A673 (cell line): ENCODE results near the gene ALG13. TPM values are rescaled to one million over a fixed set of nuclear protein-coding genes. Genes with fewer than 3 reads are reported as not detected.
"Not testable (repeated sequence)": the region's sequence is repeated elsewhere in the genome, so short reads cannot be mapped to it uniquely, and the experiment has no call there.

Experiments used
- Bru-seq: library from RNA; stranded (reverse); fragments of 400-500 nt; gene quantifications from one replicate; lab custom pipeline; 2021; lab: Mats Ljungman, UMichigan
- BruChase-seq, 2 experiments: library from RNA; stranded (reverse); fragments of 400-500 nt; gene quantifications; one replicate each; lab custom pipeline; 2021; lab: Mats Ljungman, UMichigan
- BruUV-seq: library from RNA; stranded (reverse); fragments of 400-500 nt; replicated peaks from 2 replicates; lab custom pipeline; 2021; lab: Mats Ljungman, UMichigan
- CTCF ChIA-PET: fragments of 300-600 bp; sonication (Branson Sonifier 250); formaldehyde crosslinking; loops from one replicate; lab custom pipeline; 2022; ENCODE audit warnings: antibody characterized with exemption; lab: Charles Lee
- POLR2A ChIA-PET: fragments of 300-600 bp; sonication (Branson Sonifier 250); formaldehyde crosslinking; loops from one replicate; lab custom pipeline; 2022; ENCODE audit warnings: antibody characterized with exemption; ENCODE audit not compliant: low non-redundant PET; lab: Charles Lee
- DNase-seq: peaks from one replicate; pipeline ENCODE4 v3.0.0-alpha.2; 2015; ENCODE audit warnings: low spot score
- H3K27ac ChIP-seq: fragments of 200-600 bp; sonication (generic); 2 replicates; pipeline ENCODE4 v1.5.1; 2016; ENCODE audit warnings: mixed run types, low read depth, mild to moderate bottlenecking, mixed read lengths, antibody characterized with exemption, low read length; ENCODE audit not compliant: poor library complexity, severe bottlenecking
- H3K27me3 ChIP-seq: fragments of 200-600 bp; sonication (generic); replicated peaks from 2 replicates; pipeline ENCODE4 v1.6.1; 2017; ENCODE audit warnings: mixed run types, low read depth, mild to moderate bottlenecking, mixed read lengths, antibody characterized with exemption, low read length; ENCODE audit not compliant: insufficient read depth, poor library complexity
- H3K36me3 ChIP-seq: fragments of 200-600 bp; sonication (generic); 2 replicates; pipeline ENCODE4 v1.6.1; 2016; ENCODE audit warnings: mixed run types, mild to moderate bottlenecking, mixed read lengths, antibody characterized with exemption, low read length; ENCODE audit not compliant: insufficient read depth, poor library complexity, severe bottlenecking
- H3K4me1 ChIP-seq: fragments of 200-600 bp; sonication (generic); 2 replicates; pipeline ENCODE4 v1.6.1; 2017; ENCODE audit warnings: mixed run types, mild to moderate bottlenecking, mixed read lengths, antibody characterized with exemption, low read length; ENCODE audit not compliant: insufficient read depth, poor library complexity, severe bottlenecking
- H3K4me3 ChIP-seq: fragments of 200-600 bp; sonication (generic); 2 replicates; pipeline ENCODE4 v1.5.1; 2016; ENCODE audit warnings: low read depth, mixed run types, mild to moderate bottlenecking, mixed read lengths, low read length; ENCODE audit not compliant: poor library complexity, severe bottlenecking
- H3K9me3 ChIP-seq: fragments of 200-600 bp; sonication (generic); 2 replicates; pipeline ENCODE4 v1.6.1; 2016; ENCODE audit warnings: mixed run types, low read depth, mild to moderate bottlenecking, mixed read lengths, antibody characterized with exemption, low read length; ENCODE audit not compliant: poor library complexity, severe bottlenecking
- EZH2 ChIP-seq: fragments of 200-600 bp; sonication (generic); IDR thresholded peaks from 2 replicates; pipeline ENCODE4 v1.6.1; 2017; ENCODE audit warnings: borderline replicate concordance, low read depth, mild to moderate bottlenecking, mixed read lengths, antibody characterized with exemption, low read length; ENCODE audit not compliant: poor library complexity, severe bottlenecking
- intact Hi-C: fragments of 100-400 bp; cut with micrococcal nuclease; formaldehyde crosslinking; loops from one replicate; pipeline ENCODE4 v1.10.0; 2022; ENCODE audit not compliant: unreplicated experiment
- long read RNA-seq: library from polyadenylated mRNA; stranded (forward); transcript quantifications from one replicate; pipeline ENCODE4 v2.0.0, GENCODE V29; 2022
- total RNA-seq: library from RNA; stranded (reverse); gene quantifications from 2 replicates; pipeline ENCODE4 v1.2.3, GENCODE V29; 2021
- TF ChIP-seq, protein P1 (sequence below): fragments of 300-800, 200-600 bp; sonication (generic); conservative IDR thresholded peaks from 2 replicates; pipeline ENCODE4 v1.5.1; 2017; ENCODE audit warnings: low read depth, mild to moderate bottlenecking, antibody characterized with exemption, low read length, moderate library complexity, mixed read lengths

Gene ALG13
- total RNA-seq: 31.9 and 35.9 TPM in 2 replicates
- percentile 65 among the genes with signal in this experiment for Bru-seq, nascent RNA
- percentile 71 among the genes with signal in this experiment for BruChase-seq, experiment 1, labeled RNA remaining after a 2-hour chase
- BruChase-seq, experiment 2, labeled RNA remaining after a 6-hour chase: percentile 66 among the genes with signal in this experiment
- long read RNA-seq, transcript ALG13-202 (4 exons, 2,770 nt): major isoform, 12 of 23 reads
- long read RNA-seq, partial matches to known transcripts: 2 of 23 reads
- long read RNA-seq, other reads (novel, unspliced or antisense): 2 of 23 reads

- H3K27ac ChIP-seq: peak within 1 kb of the TSS; percentile 98
- no peaks in the 10 kb centered on the region for H3K4me1 ChIP-seq
- BruUV-seq: TSS peak; percentile 86
- TF ChIP-seq, protein P1, sequence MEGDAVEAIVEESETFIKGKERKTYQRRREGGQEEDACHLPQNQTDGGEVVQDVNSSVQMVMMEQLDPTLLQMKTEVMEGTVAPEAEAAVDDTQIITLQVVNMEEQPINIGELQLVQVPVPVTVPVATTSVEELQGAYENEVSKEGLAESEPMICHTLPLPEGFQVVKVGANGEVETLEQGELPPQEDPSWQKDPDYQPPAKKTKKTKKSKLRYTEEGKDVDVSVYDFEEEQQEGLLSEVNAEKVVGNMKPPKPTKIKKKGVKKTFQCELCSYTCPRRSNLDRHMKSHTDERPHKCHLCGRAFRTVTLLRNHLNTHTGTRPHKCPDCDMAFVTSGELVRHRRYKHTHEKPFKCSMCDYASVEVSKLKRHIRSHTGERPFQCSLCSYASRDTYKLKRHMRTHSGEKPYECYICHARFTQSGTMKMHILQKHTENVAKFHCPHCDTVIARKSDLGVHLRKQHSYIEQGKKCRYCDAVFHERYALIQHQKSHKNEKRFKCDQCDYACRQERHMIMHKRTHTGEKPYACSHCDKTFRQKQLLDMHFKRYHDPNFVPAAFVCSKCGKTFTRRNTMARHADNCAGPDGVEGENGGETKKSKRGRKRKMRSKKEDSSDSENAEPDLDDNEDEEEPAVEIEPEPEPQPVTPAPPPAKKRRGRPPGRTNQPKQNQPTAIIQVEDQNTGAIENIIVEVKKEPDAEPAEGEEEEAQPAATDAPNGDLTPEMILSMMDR: peak; percentile 71
- no peak for TF ChIP-seq EZH2
- H3K4me3 ChIP-seq: peak within 1 kb of the TSS; percentile 61
- peaks cover 14% of the 10 kb centered on the region for H3K27me3 ChIP-seq
- intact Hi-C loops: no loop called here
- peak; percentile 92 for DNase-seq
- H3K9me3 ChIP-seq: no peaks in the 10 kb centered on the region
- ChIA-PET POLR2A (interaction anchor here (0.6 kb wide), 1 partner anchor 477 kb away, joined by 3 read pairs; no protein-coding TSS in a partner anchor), CTCF (no interaction called here)
- peaks cover 11% of the 10 kb centered on the region for H3K36me3 ChIP-seq
Observed at GRCh38 chrX:111680988-111681779, at the start of gene ALG13. ALG13 (plus strand) TSS chrX:111681170; CDS start chrX:111681219, 49 bp downstream.

- TF ChIP-seq, protein P1: no peak
- TF ChIP-seq EZH2: no peak
- no peak overlapping the region for H3K4me3 ChIP-seq
- no TSS peak for BruUV-seq
- H3K9me3 ChIP-seq: no peaks in the 10 kb centered on the region
- H3K27me3 ChIP-seq: no peaks in the 10 kb centered on the region
- H3K4me1 ChIP-seq: no peaks in the 10 kb centered on the region
- intact Hi-C loops: no loop called here
- ChIA-PET POLR2A (no interaction called here), CTCF (no interaction called here)
- no peaks in the 10 kb centered on the region for H3K36me3 ChIP-seq
- DNase-seq: no peak
- no peak overlapping the region for H3K27ac ChIP-seq
Observed at GRCh38 chrX:111634823-111635729, 45.9 kb upstream of the ALG13 start.

DNA sequence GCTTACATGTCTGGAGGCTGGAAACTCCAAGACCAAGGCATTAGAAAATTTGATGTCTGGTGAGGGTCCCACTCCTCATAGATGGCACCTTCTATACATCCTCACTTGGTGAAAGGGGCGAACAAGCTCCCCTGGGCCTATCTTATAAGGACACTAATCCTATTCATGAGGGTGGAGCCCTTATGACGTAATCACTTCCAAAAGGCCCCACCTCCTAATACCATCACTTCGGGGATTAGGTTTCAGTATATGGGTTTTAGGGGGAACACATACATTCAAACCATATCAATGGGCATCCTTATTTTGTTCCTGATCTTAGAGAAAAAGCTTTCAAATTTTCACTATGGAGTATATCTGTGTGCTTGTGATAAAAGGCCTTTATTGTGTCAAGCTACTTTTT lies 39.0 kb upstream of the ALG13 start:
- intact Hi-C loops: no loop called here
- Histone ChIP-seq H3K27ac (no peak overlapping the region), H3K9me3 (no peaks in the 10 kb centered on the region), H3K27me3 (no peaks in the 10 kb centered on the region), H3K4me1 (no peaks in the 10 kb centered on the region), H3K36me3 (no peaks in the 10 kb centered on the region), H3K4me3 (no peak overlapping the region)
- ChIA-PET POLR2A (no interaction called here), CTCF (no interaction called here)
- BruUV-seq: no TSS peak
- TF ChIP-seq EZH2: no peak
- TF ChIP-seq, protein P1: no peak
- no peak for DNase-seq

GRCh38 chrX:111645165-111645564 lies 35.8 kb upstream of the ALG13 start:
- H3K4me3 ChIP-seq, H3K9me3 ChIP-seq, H3K4me1 ChIP-seq, H3K36me3 ChIP-seq, DNase-seq, POLR2A ChIA-PET, H3K27ac ChIP-seq, CTCF ChIA-PET, BruUV-seq, H3K27me3 ChIP-seq, intact Hi-C loops: not testable (repeated sequence)
